AML-193 (cell line): ENCODE data around the gene SDHC.
A peak's percentile ranks its signal among the peaks of the same experiment; 100 is the strongest.
"Not testable (repeated sequence)": the region's sequence is repeated elsewhere in the genome, so short reads cannot be mapped to it uniquely, and the experiment has no call there.

Experiments
- DNase-seq, 2 experiments: peaks; one replicate each; lab custom pipeline; 2025; lab: John Stamatoyannopoulos, UW

SDHC gene

DNA sequence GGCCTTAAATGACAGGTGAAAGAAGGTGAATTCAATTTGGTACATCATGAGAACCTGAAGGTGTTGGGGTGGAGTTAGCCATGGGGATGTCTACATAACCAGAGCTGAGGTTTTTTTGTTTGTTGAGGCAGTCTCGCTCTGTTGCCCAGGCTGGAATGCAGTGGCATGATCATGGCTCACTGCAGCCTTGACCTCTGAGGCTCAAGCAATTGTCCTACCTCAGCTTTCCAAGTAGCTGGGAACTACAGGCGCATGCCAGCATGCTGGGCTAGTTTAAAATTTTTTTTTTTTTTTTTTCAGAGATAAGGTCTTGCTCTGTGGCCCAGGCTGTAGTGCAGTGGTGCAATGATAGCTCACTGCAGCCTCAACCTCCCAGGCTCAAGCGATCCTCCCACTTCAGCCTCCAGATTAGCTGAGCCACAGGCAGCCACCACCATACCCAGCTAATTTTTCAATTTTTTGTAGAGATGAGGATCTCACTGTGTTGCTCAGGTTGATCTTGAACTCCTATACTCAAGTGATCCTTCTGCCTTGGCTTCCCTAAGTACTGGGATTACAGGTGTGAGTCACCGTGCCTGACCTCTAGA lies 2.5 kb upstream of the SDHC start:
- DNase-seq: no peak

DNA sequence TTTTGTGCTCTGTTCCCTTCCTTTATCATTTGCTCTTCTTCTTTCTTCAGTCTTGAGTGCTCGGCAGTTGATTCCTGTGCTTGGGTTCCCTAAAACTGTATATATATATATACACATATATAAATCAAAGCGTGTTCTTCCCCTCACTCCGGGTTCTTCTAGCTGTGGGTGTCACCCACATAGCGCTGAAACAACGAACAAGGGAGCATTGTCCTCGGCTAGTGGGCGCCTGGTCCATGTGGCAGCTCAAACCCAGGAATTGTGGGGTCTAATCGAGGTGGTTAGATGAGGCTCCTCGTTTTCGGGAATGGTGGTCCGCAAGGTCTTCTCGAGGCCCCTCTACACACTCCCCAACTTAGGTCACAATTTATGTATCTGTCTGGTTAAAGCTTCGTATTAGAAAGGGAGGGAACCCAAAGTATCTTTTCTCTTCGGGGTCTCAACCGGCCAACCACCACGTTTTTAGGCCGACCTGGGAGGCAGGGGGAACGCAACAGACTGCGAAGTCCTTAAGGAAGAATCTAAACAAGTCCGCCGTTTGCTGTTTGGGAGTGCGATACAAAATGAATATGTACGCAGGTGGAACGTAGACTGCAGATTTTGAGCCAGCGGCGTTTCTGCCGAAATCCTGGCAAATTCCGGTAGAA lies 504 bp upstream of the SDHC start:
- DNase-seq: no peak

DNA sequence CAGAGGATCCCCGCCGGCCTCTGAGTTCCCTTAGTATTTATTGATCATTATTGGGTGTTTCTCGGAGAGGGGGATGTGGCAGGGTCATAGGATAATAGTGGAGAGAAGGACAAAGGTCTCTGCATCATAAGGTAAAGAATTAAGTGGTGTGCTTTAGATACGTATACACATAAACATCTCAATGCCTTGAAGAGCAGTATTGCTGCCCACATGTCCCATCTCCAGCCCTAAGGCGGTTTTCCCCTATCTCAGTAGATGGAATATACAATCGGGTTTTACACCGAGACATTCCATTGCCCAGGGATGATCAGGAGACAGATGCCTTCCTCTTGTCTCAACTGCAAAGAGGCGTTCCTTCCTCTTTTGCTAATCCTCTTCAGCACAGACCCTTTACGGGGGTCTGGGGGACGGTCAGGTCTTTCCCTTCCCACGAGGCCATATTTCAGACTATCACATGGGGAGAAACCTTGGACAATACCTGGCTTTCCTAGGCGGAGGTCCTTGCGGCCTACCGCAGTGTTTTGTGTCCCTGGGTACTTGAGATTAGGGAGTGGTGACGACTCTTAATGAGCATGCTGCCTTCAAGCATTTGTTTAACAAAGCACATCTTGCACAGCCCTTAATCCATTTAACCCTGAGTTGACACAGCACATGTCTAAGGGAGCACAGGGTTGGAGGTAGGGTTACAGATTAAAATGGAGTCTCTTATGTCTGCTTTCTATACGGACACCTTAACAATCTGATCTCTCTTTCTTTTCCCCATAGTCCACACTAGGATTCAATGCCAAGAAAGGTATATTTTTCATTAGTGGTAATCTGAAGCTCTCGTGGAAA lies 1.9 kb downstream of the SDHC start:
- DNase-seq: not testable (repeated sequence)

DNA sequence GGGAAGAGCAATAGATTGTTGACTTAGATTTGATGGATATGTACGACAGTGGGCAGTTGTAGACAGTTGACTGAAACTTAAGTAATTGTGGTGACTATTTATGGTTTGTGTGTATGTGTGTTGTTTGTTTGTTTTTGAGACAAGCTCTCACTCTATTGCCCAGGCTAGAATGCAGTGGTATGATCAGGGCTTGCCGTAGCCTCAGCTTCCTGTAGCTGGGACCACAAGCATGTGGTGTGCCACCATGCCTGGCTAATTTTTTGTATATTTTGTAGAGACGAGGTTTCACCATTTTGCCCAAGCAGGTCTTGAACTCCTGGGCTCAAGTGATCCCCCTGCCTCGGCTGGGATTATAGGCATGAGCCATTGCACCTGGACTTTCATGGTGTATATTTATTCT lies 9.8 kb downstream of the SDHC start:
- DNase-seq: no peak

DNA sequence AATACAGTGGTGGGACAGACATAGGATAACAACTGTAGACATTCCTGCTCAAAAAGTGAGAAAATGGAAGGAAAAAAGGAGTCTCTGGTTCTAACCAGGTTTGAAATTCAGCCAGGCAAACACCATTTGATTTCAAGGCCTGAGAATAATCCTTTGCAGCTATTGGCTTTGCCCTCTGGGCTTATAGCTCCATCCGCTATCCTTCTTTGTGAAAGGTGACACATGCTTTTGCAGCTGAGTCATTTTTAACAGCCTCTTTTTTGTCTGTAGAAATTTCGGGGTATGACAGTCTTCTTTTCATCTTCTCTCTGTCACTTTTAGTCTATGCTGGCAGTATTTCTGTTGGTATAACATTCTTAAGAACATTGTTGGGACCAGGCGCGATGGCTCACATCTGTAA lies 16.2 kb downstream of the SDHC start:
- no peak for DNase-seq

DNA sequence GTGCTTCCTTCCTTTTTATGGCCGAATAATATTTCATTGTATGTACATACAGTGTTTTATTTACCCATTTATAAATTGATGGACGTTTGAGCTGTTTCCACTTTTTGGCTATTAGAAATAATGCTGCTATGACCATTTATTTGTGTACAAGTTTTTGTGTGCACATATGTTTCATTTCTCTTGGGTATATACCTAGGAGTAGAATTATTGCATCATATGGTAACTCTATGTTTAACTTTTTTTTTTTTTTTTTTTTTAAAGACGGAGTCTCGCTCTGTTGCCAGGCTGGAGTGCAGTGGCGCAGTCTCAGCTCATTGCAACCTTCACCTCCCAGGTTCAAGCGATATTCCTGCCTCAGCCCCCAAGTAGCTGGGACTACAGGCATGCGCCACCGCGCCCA lies 19.0 kb downstream of the SDHC start:
- no peak for DNase-seq

DNA sequence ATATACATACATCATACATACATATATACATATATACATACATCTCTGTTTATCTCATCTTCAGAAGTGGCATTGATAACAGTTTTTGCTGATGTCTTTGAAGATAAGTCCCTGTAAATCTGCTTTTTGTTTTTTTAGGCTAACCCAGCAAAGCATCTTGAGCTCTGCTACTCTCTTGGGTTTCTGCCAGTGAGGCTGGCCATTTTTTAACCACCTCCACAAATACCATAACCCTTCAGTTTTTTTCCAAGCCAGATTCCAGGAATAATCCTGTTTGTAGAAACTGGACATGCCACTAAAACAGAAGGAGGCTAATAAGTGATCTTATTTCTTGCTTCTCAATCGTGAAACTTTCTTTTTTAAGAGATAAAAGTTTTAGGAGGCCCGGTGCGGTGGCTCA lies 21.6 kb downstream of the SDHC start:
- no peak for DNase-seq

DNA sequence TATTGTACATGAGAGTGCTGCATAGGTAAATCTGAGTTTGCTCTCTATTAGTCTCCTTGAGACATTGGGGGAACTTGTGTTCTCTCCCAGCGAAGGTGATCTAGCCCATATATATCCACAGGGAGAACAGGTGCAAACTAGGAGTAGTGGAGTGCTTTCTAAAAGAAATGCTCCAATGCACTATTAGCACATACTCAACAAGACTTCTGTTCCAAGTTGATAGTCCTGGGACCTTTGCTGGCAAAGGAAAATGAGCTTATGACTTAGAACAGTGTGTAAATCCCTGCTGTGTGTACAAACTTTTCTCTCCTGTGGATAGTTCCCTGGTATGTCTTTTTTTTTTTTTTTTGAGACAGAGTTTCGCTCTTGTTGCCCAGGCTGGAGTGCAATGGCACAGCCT lies 28.0 kb downstream of the SDHC start:
- no peak for DNase-seq

DNA sequence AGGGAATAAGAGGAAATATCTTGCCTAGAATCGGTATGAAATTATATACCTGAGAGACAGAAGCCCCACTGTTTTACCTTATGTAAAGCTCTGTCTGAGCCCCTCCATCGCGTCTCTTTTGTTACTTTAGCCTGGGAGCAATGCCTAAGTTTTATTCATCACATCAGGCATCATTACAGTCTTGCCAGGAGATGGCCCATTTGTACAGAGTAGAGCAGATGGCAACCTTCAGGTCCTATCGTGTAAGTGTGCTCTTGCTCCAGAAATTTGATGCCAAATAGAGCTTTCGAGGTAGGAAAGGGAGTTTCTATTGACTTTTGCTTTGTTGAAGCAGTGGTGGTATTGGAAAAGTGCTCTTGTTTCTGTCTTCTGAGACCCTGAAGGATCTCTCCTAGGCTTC lies 28.6 kb downstream of the SDHC start:
- no peak for DNase-seq

DNA sequence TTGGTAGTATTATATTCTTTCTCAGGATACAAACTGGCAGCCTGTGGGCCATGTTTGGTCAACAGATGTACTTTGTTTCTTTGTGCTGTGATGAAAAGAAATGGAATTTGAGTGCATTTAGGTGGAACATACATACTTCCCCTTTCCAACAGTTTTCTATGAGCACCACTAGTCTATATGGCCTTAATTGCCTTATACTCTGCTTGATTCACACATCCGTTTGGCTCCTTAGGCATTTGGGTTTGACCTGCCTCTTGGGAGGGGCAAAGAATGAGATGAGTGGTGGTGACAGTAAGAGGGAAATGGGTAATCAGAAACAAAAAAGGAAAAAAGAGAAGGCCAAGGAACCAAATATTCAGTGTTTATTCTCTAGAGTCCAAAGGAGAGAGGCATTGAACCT lies 36.5 kb downstream of the SDHC start:
- peak; percentile 45 to 55 for DNase-seq

DNA sequence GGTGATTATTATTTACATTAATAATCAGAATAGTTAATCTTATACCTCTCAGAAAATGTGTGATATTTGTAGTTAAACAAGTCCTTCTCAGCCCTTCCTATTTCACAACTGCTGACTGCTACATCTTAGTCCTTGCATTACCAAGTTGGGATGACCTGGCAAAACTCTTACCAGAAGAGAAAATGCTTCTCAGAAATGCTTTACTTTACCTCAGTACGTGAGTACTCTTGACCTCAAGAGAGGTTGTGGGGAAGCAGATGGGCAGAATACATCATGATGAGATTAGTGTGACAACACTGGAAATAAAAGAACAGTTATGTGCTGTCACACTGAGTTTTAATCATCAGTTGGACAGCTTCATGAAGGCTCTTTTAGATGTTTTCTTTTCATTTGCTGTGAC lies 37.3 kb downstream of the SDHC start:
- peak; percentile 74 to 76 for DNase-seq

DNA sequence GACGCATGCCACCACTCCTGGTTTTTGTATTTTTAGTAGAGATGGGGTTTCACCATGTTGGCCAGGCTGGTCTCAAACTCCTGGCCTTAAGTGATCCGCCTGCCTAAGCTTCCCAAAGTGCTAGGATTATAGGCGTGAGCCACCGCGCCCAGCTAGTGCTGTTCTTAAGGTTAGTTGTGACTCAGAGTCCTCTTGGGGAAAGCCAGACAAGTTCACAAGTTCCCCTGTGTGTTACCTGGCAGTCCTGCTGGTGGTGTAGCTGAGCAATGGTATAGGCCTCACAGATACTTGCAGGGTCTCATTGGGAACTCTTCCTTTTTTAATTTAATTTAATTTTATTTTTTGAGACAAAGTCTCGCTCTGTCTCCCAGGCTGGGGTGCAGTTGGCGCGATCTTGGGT lies 42.9 kb downstream of the SDHC start:
- DNase-seq: no peak

DNA sequence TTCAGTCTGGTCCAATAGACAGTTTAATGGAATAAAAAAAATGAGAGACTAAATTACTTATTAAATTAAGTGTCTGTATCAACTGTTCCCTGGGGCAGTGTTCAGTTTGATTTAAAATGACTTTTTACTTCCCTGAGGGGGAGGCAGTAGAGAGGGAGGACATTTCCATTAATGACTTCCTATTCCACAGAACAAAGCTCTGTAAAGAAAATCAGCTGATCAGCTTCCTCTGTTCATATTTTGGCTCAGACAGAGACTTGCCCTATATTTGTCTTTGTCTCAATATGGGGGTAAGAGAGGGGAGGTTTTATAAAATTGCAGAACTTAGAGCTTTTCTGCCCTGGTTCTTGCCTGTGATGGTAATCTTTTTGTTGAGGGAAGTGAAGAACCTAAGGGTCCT lies 45.1 kb downstream of the SDHC start:
- DNase-seq: peak; percentile 29 to 59

DNA sequence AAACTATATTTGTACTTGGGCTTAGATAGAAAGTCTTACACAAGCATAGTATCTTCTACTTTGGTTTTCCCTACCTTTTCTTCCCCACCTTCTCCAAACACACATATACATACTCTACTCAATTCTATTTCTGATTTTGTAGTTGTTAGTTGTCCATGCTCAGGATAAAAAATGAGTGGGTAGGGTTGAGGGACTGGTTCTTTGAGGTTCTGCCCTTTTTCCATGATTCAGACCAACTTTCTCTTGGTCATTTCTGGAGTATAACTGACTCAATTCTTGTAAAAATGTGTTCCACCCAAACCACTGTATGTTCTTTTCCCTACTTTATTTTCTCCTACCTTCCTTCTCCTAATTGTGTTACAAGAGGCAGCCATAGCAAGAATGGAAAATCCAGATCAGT lies 50.2 kb downstream of the SDHC start:
- no peak for DNase-seq

DNA sequence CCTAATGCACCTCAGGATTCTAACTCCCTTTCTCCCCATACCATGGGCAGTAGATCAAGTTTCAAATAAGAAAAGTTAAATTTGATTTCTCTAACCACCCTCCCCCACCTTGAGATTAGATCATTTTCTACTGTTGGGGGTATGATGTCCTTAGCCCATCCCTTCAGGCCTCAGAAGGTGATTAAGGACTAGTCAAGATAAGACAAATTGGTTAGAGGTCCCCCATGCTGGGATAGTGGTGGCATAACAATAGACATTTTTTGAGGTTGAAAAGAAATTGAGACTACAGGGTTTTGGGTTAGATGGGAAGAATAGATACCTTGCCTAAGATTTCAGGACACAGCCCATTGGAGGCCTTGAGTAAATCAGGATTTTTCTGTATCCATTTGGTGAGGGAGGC lies 51.0 kb downstream of the SDHC start:
- DNase-seq: no peak

DNA sequence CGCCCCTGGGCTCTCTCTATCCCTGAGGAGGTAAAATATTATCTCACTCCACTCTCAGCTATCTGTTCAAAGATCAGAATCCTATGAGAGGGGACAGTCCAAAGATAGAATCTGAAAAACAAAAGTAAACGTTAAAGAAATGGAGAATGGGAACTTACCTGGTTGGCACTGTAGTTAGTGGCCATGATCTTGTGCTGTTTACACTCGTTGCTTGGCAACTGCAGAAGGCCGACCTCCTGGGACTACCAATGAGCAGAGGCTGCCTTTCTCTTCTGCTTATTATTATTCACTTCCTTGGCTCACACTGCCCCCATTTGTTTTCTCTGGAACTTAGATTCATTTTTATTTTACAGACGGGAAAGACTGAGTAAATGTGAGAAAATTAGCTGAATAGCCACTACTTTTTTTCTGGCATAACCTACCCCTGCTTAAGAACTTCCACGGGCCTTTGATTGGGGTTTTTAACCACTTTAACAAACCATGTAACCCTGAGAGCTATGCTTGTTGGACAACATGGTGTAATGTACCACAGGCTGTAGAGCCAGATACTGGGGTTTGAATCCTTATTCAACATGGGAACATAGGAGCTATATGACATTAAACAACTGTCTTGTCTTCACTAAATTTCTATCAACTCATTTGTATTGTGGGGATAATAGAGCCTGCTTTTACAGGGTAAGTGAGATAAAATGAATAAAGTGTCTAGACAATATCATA lies 53.7 kb downstream of the SDHC start, which contains the start of gene CFAP126:
CFAP126 (minus strand) TSS at position 193 of the 717 bp plus-strand sequence; CDS start at position 185, 8 bp downstream.
- peak; percentile 86 to 89 for DNase-seq

DNA sequence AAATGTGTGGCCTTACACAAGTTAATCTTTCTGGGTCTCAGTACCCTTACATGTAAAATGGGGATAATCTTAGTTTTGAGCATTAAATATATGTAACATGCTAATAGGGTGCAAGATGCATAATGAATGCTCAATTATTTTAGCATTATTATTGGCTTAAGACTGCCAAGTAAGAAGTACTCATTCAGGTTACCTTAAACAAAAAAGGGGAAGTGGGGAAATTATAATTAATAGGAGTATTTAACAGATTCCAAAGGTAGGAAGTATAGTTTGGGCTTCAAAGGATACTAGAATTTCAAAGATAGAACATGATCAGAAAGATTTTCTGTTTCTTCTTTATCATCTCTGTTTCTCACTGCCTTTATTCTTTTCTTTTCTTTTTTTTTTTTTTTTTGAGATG lies 59.3 kb downstream of the SDHC start:
- peak in 1 of 2 experiments; percentile 12 for DNase-seq

DNA sequence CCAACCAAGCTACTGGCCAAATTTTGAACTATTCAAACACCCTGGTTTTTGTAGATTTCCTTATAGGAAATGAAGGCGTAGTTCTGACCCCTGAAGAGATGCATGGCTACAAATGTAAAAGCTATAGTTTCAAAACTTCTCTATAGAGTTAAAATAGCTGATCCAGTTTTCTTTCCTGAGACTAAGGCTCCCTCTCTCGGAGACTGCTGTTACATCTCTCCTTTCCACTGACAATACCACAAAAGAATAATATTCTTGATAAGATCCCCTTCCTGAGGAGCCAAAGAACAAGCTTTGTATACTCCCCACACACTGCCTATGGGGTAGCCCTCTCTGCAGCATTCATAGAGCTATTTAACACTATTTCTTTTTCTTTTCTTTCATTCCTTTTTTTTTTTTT lies 60.2 kb downstream of the SDHC start:
- peak; percentile 52 to 67 for DNase-seq

DNA sequence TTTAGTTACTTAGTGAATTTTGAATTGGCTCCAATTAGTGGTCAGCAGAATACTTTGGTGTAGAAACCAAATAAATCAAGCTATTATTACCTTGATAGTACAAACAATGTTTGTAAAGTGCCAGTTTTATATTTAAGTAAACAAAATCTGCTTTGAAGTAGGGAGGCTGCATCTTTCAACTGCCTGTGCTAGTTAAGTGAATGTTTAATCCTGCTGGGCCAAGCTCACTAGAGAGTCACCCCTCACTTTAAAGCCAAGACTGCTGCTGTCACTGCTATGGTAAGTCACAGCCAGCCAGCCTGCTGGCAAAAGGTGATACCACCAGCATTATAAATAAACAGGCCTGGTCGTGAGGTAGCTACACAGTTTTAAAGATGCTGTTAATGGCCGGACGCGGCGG lies 63.8 kb downstream of the SDHC start:
- DNase-seq: no peak

DNA sequence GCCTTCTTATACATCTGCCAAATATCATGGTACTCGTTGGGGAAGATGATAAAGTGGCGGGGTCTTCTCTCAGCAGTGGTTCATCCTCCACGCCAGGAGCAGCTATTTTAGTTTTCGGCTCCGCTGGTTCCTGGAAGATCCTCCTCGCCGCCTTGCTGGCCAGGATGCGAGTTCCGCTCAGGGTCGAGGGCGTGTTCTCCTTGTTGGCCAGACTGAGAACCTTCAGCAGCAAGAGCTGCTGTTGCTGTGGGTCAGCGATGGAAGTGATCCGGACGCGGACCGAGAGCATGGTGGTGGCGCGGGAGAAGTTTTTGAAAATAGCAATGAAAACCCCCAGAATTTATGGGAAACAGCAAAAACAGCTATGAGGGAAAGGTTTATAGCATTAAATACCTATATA lies 64.9 kb downstream of the SDHC start:
- no peak for DNase-seq

DNA sequence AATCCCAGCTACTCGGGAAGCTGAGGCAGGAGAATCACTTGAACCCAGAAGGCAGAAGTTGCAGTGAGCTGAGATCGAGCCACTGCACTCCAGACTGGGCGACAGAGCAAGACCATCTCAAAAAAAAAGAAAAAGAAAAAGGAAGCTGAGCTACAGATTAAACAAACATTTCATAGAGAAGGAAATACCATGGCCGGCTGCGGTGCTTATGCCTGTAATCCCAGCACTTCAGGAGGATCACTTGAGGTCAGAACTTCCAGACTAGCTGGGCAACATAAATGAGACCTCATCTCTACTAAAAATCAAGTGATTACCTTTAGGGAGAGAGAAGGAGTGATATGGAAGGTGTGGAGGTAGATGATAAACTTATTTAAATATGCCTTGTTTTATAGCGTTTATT lies 67.5 kb downstream of the SDHC start:
- no peak for DNase-seq

DNA sequence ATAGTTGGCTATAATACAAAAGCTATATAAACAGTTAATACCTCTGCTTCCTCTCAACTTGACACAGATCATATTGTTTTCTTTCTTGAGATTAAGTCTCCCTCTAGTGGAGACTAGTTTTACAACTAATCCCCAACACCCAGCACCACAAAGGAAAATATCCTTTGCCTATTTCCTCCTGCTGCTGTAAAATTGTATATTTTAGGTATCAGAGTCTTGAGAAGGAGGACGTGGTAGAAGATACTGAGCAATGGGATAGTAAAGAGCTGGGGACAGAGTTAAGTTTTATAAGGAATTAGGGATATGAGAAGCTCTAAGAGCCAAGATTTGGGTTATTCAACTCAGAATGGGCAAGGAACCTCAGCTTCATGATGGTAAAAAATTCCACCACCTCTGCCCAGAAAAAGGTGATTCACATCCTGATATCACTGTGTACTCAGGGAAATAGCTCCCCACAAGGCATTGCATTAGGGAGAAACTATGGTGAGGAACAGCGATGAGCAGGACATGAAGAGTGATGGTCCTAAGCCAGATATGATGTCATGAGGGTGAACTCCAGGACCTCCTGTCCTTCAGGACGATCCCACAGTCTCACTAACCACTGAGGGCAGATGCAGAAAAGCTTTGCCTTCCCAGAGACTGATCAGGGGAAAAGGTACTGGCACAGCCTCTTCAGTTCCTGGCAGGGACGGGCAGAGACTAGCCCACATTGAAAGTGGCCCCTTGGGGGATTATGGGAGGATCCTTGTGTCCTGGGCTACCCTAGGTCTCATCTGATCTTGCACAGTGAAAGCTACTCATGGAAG lies 68.2 kb downstream of the SDHC start:
- DNase-seq: peak; percentile 71 to 73
